H9 (cell line): ENCODE results near the gene FANK1. TPM values are rescaled to one million over a fixed set of nuclear protein-coding genes. Genes with fewer than 3 reads are reported as not detected.

Experiments
- DNase-seq: peaks from one replicate; pipeline ENCODE4 v3.0.0-alpha.2; 2017
- H2AFZ ChIP-seq: one replicate; pipeline ENCODE4 v1.6.1; 2013; ENCODE audit warnings: mild to moderate bottlenecking, low read length, control low read depth, moderate library complexity
- H2AK5ac ChIP-seq: 2 replicates; pipeline ENCODE4 v1.6.1; 2013; ENCODE audit warnings: low read length, control low read depth, mixed read lengths; ENCODE audit not compliant: insufficient read length
- H2BK120ac ChIP-seq: one replicate; pipeline ENCODE4 v1.6.1; 2013; ENCODE audit warnings: low read depth, mild to moderate bottlenecking, low read length, control low read depth, inconsistent platforms; ENCODE audit not compliant: poor library complexity, severe bottlenecking
- H2BK12ac ChIP-seq: 2 replicates; pipeline ENCODE4 v1.6.1; 2013; ENCODE audit warnings: low read length, control low read depth, mixed read lengths, low read depth; ENCODE audit not compliant: insufficient read length
- H2BK15ac ChIP-seq: 2 replicates; pipeline ENCODE4 v1.6.1; 2013; ENCODE audit warnings: low read depth, low read length, control low read depth
- H2BK20ac ChIP-seq: one replicate; pipeline ENCODE4 v1.6.1; 2013; ENCODE audit warnings: low read depth, mild to moderate bottlenecking, low read length, control low read depth, inconsistent platforms; ENCODE audit not compliant: poor library complexity, severe bottlenecking
- H2BK5ac ChIP-seq: 2 replicates; pipeline ENCODE4 v1.6.1; 2013; ENCODE audit warnings: low read length, control low read depth, mixed read lengths; ENCODE audit not compliant: insufficient read length
- H3K14ac ChIP-seq: 2 replicates; pipeline ENCODE4 v1.6.1; 2013; ENCODE audit warnings: low read length, control low read depth; ENCODE audit not compliant: insufficient read depth
- H3K18ac ChIP-seq: 2 replicates; pipeline ENCODE4 v1.6.1; 2013; ENCODE audit warnings: low read depth, mild to moderate bottlenecking, mixed read lengths, low read length, control low read depth; ENCODE audit not compliant: insufficient read length
- H3K23ac ChIP-seq: 2 replicates; pipeline ENCODE4 v1.6.1; 2013; ENCODE audit warnings: low read length, control low read depth, mixed read lengths, low read depth; ENCODE audit not compliant: insufficient read length
- H3K23me2 ChIP-seq: 2 replicates; pipeline ENCODE4 v1.6.1; 2013; ENCODE audit warnings: low read depth, mild to moderate bottlenecking, mixed read lengths, low read length, control low read depth; ENCODE audit not compliant: insufficient read length, poor library complexity, severe bottlenecking
- H3K27ac ChIP-seq: 2 replicates; pipeline ENCODE4 v1.5.1; 2013; ENCODE audit warnings: low read length, control low read depth, mixed read lengths, low read depth; ENCODE audit not compliant: insufficient read length
- H3K27me3 ChIP-seq: 2 replicates; pipeline ENCODE4 v1.6.1; 2013; ENCODE audit warnings: low read length, control low read depth, inconsistent platforms; ENCODE audit not compliant: insufficient read depth
- H3K4ac ChIP-seq: 2 replicates; pipeline ENCODE4 v1.6.1; 2013; ENCODE audit warnings: low read depth, mild to moderate bottlenecking, control low read depth, inconsistent platforms, low read length, moderate library complexity
- H3K4me1 ChIP-seq: 2 replicates; pipeline ENCODE4 v1.6.1; 2013; ENCODE audit warnings: low read length, control low read depth, inconsistent platforms; ENCODE audit not compliant: insufficient read depth
- H3K4me2 ChIP-seq: 2 replicates; pipeline ENCODE4 v1.6.1; 2013; ENCODE audit warnings: low read length, control low read depth, mixed read lengths; ENCODE audit not compliant: insufficient read length, insufficient read depth
- H3K56ac ChIP-seq: 2 replicates; pipeline ENCODE4 v1.6.1; 2013; ENCODE audit warnings: low read depth, mild to moderate bottlenecking, mixed read lengths, low read length, control low read depth; ENCODE audit not compliant: insufficient read length
- H3K79me1 ChIP-seq: 2 replicates; pipeline ENCODE4 v1.6.1; 2013; ENCODE audit warnings: low read depth, mild to moderate bottlenecking, moderate library complexity, low read length, control low read depth, inconsistent platforms; ENCODE audit not compliant: insufficient read depth, poor library complexity, severe bottlenecking
- H3K79me2 ChIP-seq: 2 replicates; pipeline ENCODE4 v1.6.1; 2013; ENCODE audit warnings: low read length, control low read depth, inconsistent platforms; ENCODE audit not compliant: insufficient read depth
- H3K9ac ChIP-seq: 2 replicates; pipeline ENCODE4 v1.6.1; 2013; ENCODE audit warnings: low read length, control low read depth, mixed read lengths; ENCODE audit not compliant: insufficient read length; ENCODE audit errors: extremely low read depth
- H3K9me3 ChIP-seq: one replicate; pipeline ENCODE4 v1.6.1; 2013; ENCODE audit warnings: low read depth, low read length, inconsistent platforms; ENCODE audit not compliant: control insufficient read depth
- H3T11ph ChIP-seq: one replicate; pipeline ENCODE4 v1.6.1; 2013; ENCODE audit warnings: mild to moderate bottlenecking, low read length, control low read depth, inconsistent platforms
- H4K20me1 ChIP-seq: one replicate; pipeline ENCODE4 v1.6.1; 2013; ENCODE audit not compliant: control insufficient read depth, insufficient read length, insufficient read depth
- H4K5ac ChIP-seq: 2 replicates; pipeline ENCODE4 v1.6.1; 2013; ENCODE audit warnings: low read depth, mild to moderate bottlenecking, mixed read lengths, low read length, control low read depth; ENCODE audit not compliant: insufficient read length
- H4K8ac ChIP-seq: replicated peaks from 2 replicates; pipeline ENCODE4 v1.6.1; 2013; ENCODE audit warnings: low read length, control low read depth, mixed read lengths, low read depth; ENCODE audit not compliant: insufficient read length
- H4K91ac ChIP-seq: 2 replicates; pipeline ENCODE4 v1.6.1; 2013; ENCODE audit warnings: low read depth, mild to moderate bottlenecking, moderate library complexity, mixed read lengths, low read length, control low read depth; ENCODE audit not compliant: insufficient read length
- H3K27ac Mint-ChIP-seq, 3 experiments: 2 replicates in 2 of 3; 3 replicates in 1 of 3; pipeline ENCODE4 v1.8.0; 2020 to 2021; ENCODE audit warnings: mixed read lengths in 3 of 3, mild to moderate bottlenecking in 1 of 3, moderate library complexity in 1 of 3
- H3K27me3 Mint-ChIP-seq: 2 replicates; pipeline ENCODE4 v1.8.0; 2021; ENCODE audit warnings: low read depth, mild to moderate bottlenecking, moderate library complexity, mixed read lengths
- H3K36me3 Mint-ChIP-seq, 3 experiments: 2 replicates in 2 of 3; 3 replicates in 1 of 3; pipeline ENCODE4 v1.8.0; 2020 to 2021; ENCODE audit warnings: low read depth in 3 of 3, mixed read lengths in 3 of 3; ENCODE audit not compliant: insufficient read depth in 1 of 3
- H3K4me1 Mint-ChIP-seq, 2 experiments: 2 replicates each; pipeline ENCODE4 v1.8.0; 2020; ENCODE audit warnings: mixed read lengths in 2 of 2
- H3K4me3 Mint-ChIP-seq, 2 experiments: 2 replicates in 1 of 2; 3 replicates in 1 of 2; pipeline ENCODE4 v1.8.0; 2020 to 2021; ENCODE audit warnings: mild to moderate bottlenecking in 2 of 2, mixed read lengths in 2 of 2, moderate library complexity in 1 of 2
- H3K9me3 Mint-ChIP-seq, 2 experiments: 2 replicates in 1 of 2; 3 replicates in 1 of 2; pipeline ENCODE4 v1.8.0; 2020; ENCODE audit warnings: mild to moderate bottlenecking in 2 of 2, mixed read lengths in 2 of 2, moderate library complexity in 1 of 2
- WGBS: extraction: QIAGEN DNeasy Blood & Tissue Kit; methylation state at CpG from one replicate; pipeline ENCODE4 v1.1.7; 2013; ENCODE audit warnings: missing lambda C conversion rate, low lambda C conversion rate, mixed read lengths; ENCODE audit not compliant: insufficient read length; ENCODE audit errors: extremely low coverage; 5-methylcytosine and 5-hydroxymethylcytosine counted together
- total RNA-seq: library from RNA; stranded (reverse); gene quantifications from 2 replicates; pipeline ENCODE4 v1.2.1, GENCODE V29; 2021
- TF ChIP-seq, protein P1 (sequence below): fragments of 200-600 bp; sonication (generic); conservative IDR thresholded peaks from 3 replicates; pipeline ENCODE4 v1.8.0; 2021; ENCODE audit warnings: antibody characterized with exemption, mild to moderate bottlenecking

Gene FANK1
- total RNA-seq, 1 experiment from 2014 or later = 0.68 TPM

DNA sequence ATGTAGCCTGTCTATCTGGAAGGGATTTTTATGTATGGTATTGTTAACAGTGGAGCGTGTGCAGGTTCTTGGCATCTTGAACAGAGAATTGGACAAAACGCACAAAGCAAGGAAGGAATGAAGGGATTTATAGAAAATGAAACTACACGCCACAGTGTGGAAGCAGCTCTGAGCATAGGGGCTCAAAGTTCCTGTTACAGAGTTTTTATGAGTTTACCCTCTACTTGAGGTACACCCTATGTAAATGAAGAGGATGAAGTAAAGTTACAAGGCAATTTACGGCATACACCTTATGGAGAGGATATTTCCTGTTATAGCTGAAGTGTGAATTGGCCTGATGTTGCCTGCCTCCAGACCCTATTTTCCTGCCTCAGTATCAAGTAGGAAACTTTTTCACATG lies 33.3 kb downstream of the FANK1 start:
- Histone ChIP-seq H2BK15ac (no peak overlapping the region), H2BK20ac (no peak overlapping the region), H2BK120ac (no peak overlapping the region), H4K5ac (no peak overlapping the region), H3K4me2 (no peak overlapping the region), H2BK12ac (no peak overlapping the region), H3K18ac (no peak overlapping the region), H2AK5ac (no peak overlapping the region), H3K27ac (no peak overlapping the region), H3K23ac (no peak overlapping the region), H2BK5ac (no peak overlapping the region), H3K56ac (no peak overlapping the region), H3K14ac (no peak overlapping the region), H4K8ac (no peak overlapping the region), H3K4ac (no peak overlapping the region), H3K79me2 (no peaks in the 10 kb centered on the region), H4K20me1 (no peaks in the 10 kb centered on the region), H3K27me3 (no peaks in the 10 kb centered on the region), H3K4me1 (no peaks in the 10 kb centered on the region), H3K9ac (no peak overlapping the region), H2AFZ (no peak overlapping the region), H4K91ac (no peak overlapping the region), H3K79me1 (no peaks in the 10 kb centered on the region), H3K9me3 (peaks cover 6% of the 10 kb centered on the region), H3K23me2 (no peaks in the 10 kb centered on the region), H3T11ph (no peak overlapping the region)
- Mint-ChIP-seq H3K27ac (no peak overlapping the region), H3K4me1 (peaks cover 4 to 13% of the 10 kb centered on the region in 2 experiments), H3K27me3 (no peaks in the 10 kb centered on the region; the same call in 1 of the 2 replicates), H3K4me3 (no peak overlapping the region), H3K36me3 (peaks cover 0 to 6% (median 0%) of the 10 kb centered on the region in 3 experiments; a peak in 3 of 7 replicates), H3K9me3 (peaks cover 4 to 5% of the 10 kb centered on the region in 2 experiments)
- TF ChIP-seq, protein P1, sequence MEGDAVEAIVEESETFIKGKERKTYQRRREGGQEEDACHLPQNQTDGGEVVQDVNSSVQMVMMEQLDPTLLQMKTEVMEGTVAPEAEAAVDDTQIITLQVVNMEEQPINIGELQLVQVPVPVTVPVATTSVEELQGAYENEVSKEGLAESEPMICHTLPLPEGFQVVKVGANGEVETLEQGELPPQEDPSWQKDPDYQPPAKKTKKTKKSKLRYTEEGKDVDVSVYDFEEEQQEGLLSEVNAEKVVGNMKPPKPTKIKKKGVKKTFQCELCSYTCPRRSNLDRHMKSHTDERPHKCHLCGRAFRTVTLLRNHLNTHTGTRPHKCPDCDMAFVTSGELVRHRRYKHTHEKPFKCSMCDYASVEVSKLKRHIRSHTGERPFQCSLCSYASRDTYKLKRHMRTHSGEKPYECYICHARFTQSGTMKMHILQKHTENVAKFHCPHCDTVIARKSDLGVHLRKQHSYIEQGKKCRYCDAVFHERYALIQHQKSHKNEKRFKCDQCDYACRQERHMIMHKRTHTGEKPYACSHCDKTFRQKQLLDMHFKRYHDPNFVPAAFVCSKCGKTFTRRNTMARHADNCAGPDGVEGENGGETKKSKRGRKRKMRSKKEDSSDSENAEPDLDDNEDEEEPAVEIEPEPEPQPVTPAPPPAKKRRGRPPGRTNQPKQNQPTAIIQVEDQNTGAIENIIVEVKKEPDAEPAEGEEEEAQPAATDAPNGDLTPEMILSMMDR = no peak
- WGBS = no CpG with 5 or more reads among the region's 4 CpGs
- DNase-seq = no peak
